Hair follicle dermal papilla cell (primary cell): ENCODE results near the gene APOL3. TPM values are rescaled to one million over a fixed set of nuclear protein-coding genes. Genes with fewer than 3 reads are reported as not detected.

Experiments used
- total RNA-seq: library from RNA; depleted of rRNA; stranded (reverse); fragments of >200 nt; gene quantifications from 2 replicates; pipeline ENCODE4 v1.2.3, GENCODE V29; 2012

The APOL3 gene
- total RNA-seq = 15.4 and 19.1 TPM in 2 replicates

GRCh38 chr22:36160499-36160942 lies at the start of gene APOL3:
APOL3 (minus strand) TSS chr22:36160755; CDS start chr22:36149055, 11,700 bp downstream.

GRCh38 chr22:36201630-36202319 lies 41.2 kb upstream of the APOL3 start, which contains the start of gene APOL4:
APOL4 (minus strand) TSS chr22:36201809; CDS start chr22:36201734, 75 bp downstream.

Other genes starting within 250 kb of the APOL3 start
- 243 and 273 TPM in 2 replicates for gene RBFOX2, start 131.9 kb downstream of the APOL3 start, total RNA-seq
- 1.8 and 2.9 TPM in 2 replicates for gene APOL4, start 41.1 kb upstream of the APOL3 start, total RNA-seq
- 64.3 and 84.6 TPM in 2 replicates for gene APOL2, start 78.8 kb upstream of the APOL3 start, total RNA-seq
- 2.3 and 3.3 TPM in 2 replicates for gene APOL1, start 92.4 kb upstream of the APOL3 start, total RNA-seq
- gene MYH9, start 227.2 kb upstream of the APOL3 start, total RNA-seq = 1,214 and 1,222 TPM in 2 replicates